HEK293T (cell line): ENCODE data around the gene TIMM22.

Source experiments
- BHLHE40 ChIP-seq: fragments of 450-650 bp; IDR thresholded peaks from 2 replicates; pipeline ENCODE4 v1.6.1; 2016; ENCODE audit warnings: mild to moderate bottlenecking, moderate library complexity, borderline replicate concordance
- FOXA1 ChIP-seq: fragments of 450-650 bp; IDR thresholded peaks from 2 replicates; pipeline ENCODE4 v1.6.1; 2016; ENCODE audit warnings: mild to moderate bottlenecking
- SP1 ChIP-seq: fragments of 450-650 bp; IDR thresholded peaks from 2 replicates; pipeline ENCODE4 v1.6.1; 2017
- SUZ12 ChIP-seq: fragments of 450-650 bp; IDR thresholded peaks from 2 replicates; pipeline ENCODE4 v1.6.1; 2016; ENCODE audit warnings: mild to moderate bottlenecking
- TARDBP ChIP-seq: fragments of 450-650 bp; IDR thresholded peaks from 2 replicates; pipeline ENCODE4 v1.6.1; 2016

- TF ChIP-seq TARDBP (no peak), BHLHE40 (no peak), SUZ12 (no peak), SP1 (no peak), FOXA1 (no peak)
These were observed 35.5 kb downstream of the TIMM22 start for GRCh38 chr17:1032391-1032790.
